ENCODE data around the gene ZNF784.

Gene ZNF784

GRCh38 chr19:55647732-55648584 is 23.6 kb upstream of the ZNF784 start, which contains the start of gene CCDC106:
CCDC106 (plus strand) TSS chr19:55648212; CDS start chr19:55649047, 835 bp downstream.
- peak; percentile 82 for DNase-seq
- TF ChIP-seq EZH2 (IDR thresholded peaks at IDR 0.05; ENCODE audit: borderline replicate concordance, low read depth, low read length, severe bottlenecking) = no peak
- TF ChIP-seq, protein P1, sequence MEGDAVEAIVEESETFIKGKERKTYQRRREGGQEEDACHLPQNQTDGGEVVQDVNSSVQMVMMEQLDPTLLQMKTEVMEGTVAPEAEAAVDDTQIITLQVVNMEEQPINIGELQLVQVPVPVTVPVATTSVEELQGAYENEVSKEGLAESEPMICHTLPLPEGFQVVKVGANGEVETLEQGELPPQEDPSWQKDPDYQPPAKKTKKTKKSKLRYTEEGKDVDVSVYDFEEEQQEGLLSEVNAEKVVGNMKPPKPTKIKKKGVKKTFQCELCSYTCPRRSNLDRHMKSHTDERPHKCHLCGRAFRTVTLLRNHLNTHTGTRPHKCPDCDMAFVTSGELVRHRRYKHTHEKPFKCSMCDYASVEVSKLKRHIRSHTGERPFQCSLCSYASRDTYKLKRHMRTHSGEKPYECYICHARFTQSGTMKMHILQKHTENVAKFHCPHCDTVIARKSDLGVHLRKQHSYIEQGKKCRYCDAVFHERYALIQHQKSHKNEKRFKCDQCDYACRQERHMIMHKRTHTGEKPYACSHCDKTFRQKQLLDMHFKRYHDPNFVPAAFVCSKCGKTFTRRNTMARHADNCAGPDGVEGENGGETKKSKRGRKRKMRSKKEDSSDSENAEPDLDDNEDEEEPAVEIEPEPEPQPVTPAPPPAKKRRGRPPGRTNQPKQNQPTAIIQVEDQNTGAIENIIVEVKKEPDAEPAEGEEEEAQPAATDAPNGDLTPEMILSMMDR (IDR thresholded peaks at IDR 0.05; ENCODE audit: borderline replicate concordance, extremely low read depth, low read length, poor library complexity, severe bottlenecking) = no peak
- no peaks in the 10 kb centered on the region for H3K27me3 ChIP-seq (ENCODE audit: insufficient read depth, low read length, poor library complexity)
- H3K4me1 ChIP-seq (ENCODE audit: insufficient read depth, low read length) = peaks cover 67% of the 10 kb centered on the region
- H3K9me3 ChIP-seq (ENCODE audit: insufficient read depth, low read length, severe bottlenecking) = no peaks in the 10 kb centered on the region
- H3K4me3 ChIP-seq (ENCODE audit: low read depth in 1 of 2, low read length in 2 of 2) = peak within 1 kb of the TSS; percentile 70 to 81
- H3K27ac ChIP-seq (ENCODE audit: low read length) = peak within 1 kb of the TSS; percentile 87
- peaks cover 53% of the 10 kb centered on the region for H3K79me2 ChIP-seq (ENCODE audit: insufficient read depth, low read length)
- peak within 1 kb of the TSS; percentile 93 for H3K4me2 ChIP-seq (ENCODE audit: insufficient read depth, low read length)
- peak within 1 kb of the TSS; percentile 85 for H2AFZ ChIP-seq (ENCODE audit: low read depth, low read length)
- peak; percentile 61 for ATAC-seq (ENCODE audit: insufficient read depth, low read depth)
- H3K9ac ChIP-seq (ENCODE audit: low read depth, low read length) = peak within 1 kb of the TSS; percentile 96
- H4K20me1 ChIP-seq (ENCODE audit: insufficient read depth, low read length) = peaks cover 13% of the 10 kb centered on the region; the same call in 1 of the 2 replicates
- peaks cover 23% of the 10 kb centered on the region for H3K36me3 ChIP-seq (ENCODE audit: insufficient read depth, low read length)

DNA sequence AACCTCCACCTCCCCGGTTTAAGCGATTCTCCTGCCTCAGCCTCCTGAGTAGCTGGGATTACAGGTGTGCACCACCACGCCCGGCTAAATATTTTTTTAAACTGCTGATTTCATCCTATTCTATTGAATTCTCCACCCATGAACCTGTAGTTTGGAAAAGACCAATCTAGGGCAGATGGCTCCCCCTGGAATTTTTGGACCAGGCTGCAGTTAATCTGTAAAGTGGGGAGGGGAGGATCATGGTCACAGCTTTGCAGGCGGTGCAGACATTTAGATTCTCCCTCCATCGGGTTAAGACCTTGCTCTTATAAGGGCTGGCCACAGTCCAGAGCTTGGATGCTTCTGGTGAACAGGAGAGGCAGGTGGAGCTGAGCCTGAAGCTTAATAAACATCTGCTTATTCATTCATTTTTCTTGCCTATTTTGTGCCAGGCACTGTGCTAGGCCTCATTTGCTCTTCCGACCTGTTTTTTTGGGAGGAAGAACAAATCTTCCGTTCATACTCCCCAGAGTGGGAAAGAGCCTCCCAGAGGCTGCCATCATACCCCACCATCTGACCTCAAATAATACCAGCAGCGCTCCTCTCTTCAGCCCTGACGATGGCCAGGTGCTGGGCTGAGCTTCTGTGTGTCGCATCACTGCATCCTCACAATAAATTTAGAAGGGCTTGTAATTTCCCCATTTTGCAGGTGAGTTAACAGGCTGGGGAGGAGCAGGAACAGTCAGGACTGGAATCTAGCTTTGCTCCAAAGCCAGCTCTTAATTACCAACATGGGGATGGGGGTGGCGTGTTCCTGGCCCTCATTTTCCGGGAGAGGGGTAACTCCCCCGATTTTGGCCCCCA is 22.7 kb upstream of the ZNF784 start:
- peak overlapping the region; percentile 70 to 81; a peak in 3 of 4 replicates for H3K4me3 ChIP-seq (ENCODE audit: low read depth in 1 of 2, low read length in 2 of 2)
- ATAC-seq (ENCODE audit: insufficient read depth, low read depth) = no peak
- H4K20me1 ChIP-seq (ENCODE audit: insufficient read depth, low read length) = peaks cover 13% of the 10 kb centered on the region; the same call in 1 of the 2 replicates
- no peak for TF ChIP-seq EZH2 (IDR thresholded peaks at IDR 0.05; ENCODE audit: borderline replicate concordance, low read depth, low read length, severe bottlenecking)
- TF ChIP-seq, protein P1 (IDR thresholded peaks at IDR 0.05; ENCODE audit: borderline replicate concordance, extremely low read depth, low read length, poor library complexity, severe bottlenecking) = no peak
- peaks cover 23% of the 10 kb centered on the region for H3K36me3 ChIP-seq (ENCODE audit: insufficient read depth, low read length)
- peak overlapping the region; percentile 93 for H3K4me2 ChIP-seq (ENCODE audit: insufficient read depth, low read length)
- H3K79me2 ChIP-seq (ENCODE audit: insufficient read depth, low read length) = peaks cover 57% of the 10 kb centered on the region
- no peak for DNase-seq
- peak overlapping the region; percentile 96 for H3K9ac ChIP-seq (ENCODE audit: low read depth, low read length)
- no peaks in the 10 kb centered on the region for H3K27me3 ChIP-seq (ENCODE audit: insufficient read depth, low read length, poor library complexity)
- H3K27ac ChIP-seq (ENCODE audit: low read length) = peak overlapping the region; percentile 87
- H2AFZ ChIP-seq (ENCODE audit: low read depth, low read length) = peak overlapping the region; percentile 85
- no peaks in the 10 kb centered on the region for H3K9me3 ChIP-seq (ENCODE audit: insufficient read depth, low read length, severe bottlenecking)
- H3K4me1 ChIP-seq (ENCODE audit: insufficient read depth, low read length) = peaks cover 67% of the 10 kb centered on the region

DNA sequence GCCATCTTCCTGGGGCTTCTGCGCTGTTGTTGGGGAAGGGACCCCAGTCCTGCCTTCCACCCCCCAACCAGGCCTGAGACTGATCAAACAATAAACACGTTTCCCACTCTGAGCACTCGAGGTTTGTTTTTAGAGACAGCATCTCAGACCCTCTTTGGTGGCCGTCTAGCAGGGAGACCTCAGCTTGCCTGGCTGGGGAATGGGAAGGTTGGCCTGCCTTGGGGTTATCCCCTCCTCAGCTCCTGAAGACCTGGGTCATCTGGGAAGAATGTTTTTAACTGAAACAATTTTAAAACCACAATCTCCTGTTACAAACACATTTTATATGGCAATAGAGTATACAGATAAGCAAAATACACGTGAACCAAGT is 21.1 kb upstream of the ZNF784 start:
- no peak overlapping the region for H3K27ac ChIP-seq (ENCODE audit: low read length)
- peaks cover 71% of the 10 kb centered on the region for H3K79me2 ChIP-seq (ENCODE audit: insufficient read depth, low read length)
- no peaks in the 10 kb centered on the region for H3K9me3 ChIP-seq (ENCODE audit: insufficient read depth, low read length, severe bottlenecking)
- peaks cover 18% of the 10 kb centered on the region for H3K36me3 ChIP-seq (ENCODE audit: insufficient read depth, low read length)
- no peaks in the 10 kb centered on the region for H3K27me3 ChIP-seq (ENCODE audit: insufficient read depth, low read length, poor library complexity)
- ATAC-seq (ENCODE audit: insufficient read depth, low read depth) (no peak), DNase-seq (no peak)
- peak overlapping the region; percentile 85; the same call in 1 of the 2 replicates for H3K4me2 ChIP-seq (ENCODE audit: insufficient read depth, low read length)
- H3K4me3 ChIP-seq (ENCODE audit: low read depth in 1 of 2, low read length in 2 of 2) = 0 out of 4 replicates have a peak overlapping the region, but pooled peaks of 1 of the 2 experiments have one; percentile 99
- peaks cover 68% of the 10 kb centered on the region for H3K4me1 ChIP-seq (ENCODE audit: insufficient read depth, low read length)
- peaks cover 17% of the 10 kb centered on the region; the same call in 1 of the 2 replicates for H4K20me1 ChIP-seq (ENCODE audit: insufficient read depth, low read length)
- peak overlapping the region; percentile 92; the same call in 1 of the 2 replicates for H3K9ac ChIP-seq (ENCODE audit: low read depth, low read length)
- H2AFZ ChIP-seq (ENCODE audit: low read depth, low read length) = no peak overlapping the region
- TF ChIP-seq EZH2 (IDR thresholded peaks at IDR 0.05; ENCODE audit: borderline replicate concordance, low read depth, low read length, severe bottlenecking) = no peak
- TF ChIP-seq, protein P1 (IDR thresholded peaks at IDR 0.05; ENCODE audit: borderline replicate concordance, extremely low read depth, low read length, poor library complexity, severe bottlenecking) = no peak
